ENCODE results near the gene BSPRY. TPM values are rescaled to one million over a fixed set of nuclear protein-coding genes. Genes with fewer than 3 reads are reported as not detected.

The BSPRY gene
- total RNA-seq = 0.07 TPM in 1 of 2 replicates, not detected in the other

DNA sequence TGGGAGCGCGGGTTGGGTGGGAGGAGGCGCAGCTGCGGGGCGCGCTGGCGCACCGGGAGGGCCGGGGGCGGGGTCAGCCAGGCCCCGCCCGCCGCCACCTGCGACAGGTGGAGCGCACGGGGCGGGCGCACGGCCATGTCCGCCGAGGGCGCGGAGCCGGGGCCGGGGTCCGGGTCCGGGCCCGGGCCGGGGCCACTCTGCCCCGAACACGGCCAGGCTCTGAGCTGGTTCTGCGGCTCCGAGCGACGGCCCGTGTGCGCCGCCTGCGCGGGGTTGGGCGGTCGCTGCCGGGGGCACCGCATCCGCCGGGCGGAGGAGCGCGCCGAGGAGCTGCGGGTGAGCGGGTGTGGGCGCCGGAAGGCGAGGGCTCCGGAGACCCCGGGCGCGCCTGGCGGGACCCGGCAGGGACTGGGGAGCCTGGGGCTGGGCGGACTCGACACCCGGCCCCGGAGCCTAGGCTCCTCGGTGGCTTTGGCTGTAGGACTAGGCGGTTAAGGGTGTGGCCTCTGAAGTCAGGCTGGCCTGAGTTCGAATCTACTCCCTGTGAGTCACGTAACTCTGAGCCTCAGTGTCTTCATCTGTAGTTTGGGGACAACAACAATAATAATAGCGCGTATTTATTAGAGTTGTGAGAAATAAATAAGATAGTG, at the start of gene BSPRY:
BSPRY (plus strand) TSS at position 97 of the 650 bp plus-strand sequence; CDS start at position 136, 39 bp downstream.

DNA sequence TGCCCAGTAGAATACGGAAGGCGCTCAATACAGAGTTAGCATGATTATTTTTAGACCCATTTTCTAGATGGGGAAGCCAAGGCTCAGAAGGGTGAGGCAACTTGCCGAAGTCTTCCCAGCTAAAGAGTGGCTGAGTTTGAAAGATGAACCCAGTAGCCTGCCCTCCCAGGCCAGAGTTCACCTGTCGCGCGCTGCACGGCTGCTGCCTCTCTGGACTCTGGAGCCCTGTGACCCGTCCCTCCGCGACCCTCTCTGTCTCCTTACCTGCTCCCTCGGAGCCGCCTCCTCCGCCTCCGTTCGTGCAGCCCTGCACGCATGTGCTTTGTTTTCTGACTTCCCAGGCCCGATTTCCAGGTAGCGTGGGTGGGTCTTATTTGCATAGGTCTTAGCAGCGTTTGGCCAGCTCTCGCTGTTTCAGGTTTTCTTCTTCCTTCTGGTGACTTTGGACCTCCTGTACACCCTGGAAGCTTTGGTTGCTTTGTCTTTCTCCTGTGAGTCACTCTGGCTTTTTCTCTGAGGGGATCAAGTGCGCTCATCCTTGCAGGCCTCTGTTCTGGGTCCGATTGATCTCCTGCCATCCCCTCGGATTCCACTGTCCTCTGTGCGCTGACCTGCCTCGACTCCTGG, 46.4 kb upstream of the BSPRY start, which contains the start of gene RNF183:
RNF183 (minus strand) TSS at position 585 of the 627 bp plus-strand sequence. CDS start 5,192 bp downstream, outside the sequence.

DNA sequence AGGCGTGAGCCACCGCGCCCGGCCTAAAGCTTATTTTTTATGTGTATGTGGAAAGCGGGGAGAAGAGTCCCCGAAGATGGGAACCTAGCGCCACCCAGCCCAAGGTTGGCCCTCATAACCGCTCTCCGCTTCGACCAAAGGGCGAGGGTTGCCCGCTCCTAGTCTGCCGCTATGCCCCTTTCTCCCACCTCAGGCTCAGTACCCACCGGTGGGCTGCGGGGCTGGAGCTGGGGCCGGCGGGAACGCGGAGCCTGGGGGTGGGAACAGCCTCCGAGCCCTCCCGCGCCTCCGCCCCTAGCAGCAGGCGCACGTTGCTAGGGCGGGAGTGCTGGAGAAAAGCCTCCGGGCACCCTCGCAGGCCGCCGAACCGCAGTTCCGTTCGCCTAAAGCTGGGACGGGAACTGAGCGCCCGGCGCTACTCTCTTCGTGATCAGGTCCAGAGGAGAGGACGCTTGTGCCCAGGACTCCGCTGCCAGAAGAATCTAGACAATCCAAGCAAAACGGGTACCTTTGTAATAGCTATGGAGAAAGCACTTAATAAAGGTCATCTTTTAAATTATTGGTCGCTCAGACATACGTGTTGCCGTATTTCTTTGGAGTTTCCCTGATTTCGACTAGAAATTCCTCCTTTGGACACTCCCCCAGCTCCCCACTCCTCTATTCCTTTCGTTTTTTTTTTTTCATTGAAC, 9.2 kb upstream of the BSPRY start, which contains the start of gene WDR31:
WDR31 (minus strand) TSS at position 265 of the 689 bp plus-strand sequence. CDS start 8,253 bp downstream, outside the sequence.

DNA sequence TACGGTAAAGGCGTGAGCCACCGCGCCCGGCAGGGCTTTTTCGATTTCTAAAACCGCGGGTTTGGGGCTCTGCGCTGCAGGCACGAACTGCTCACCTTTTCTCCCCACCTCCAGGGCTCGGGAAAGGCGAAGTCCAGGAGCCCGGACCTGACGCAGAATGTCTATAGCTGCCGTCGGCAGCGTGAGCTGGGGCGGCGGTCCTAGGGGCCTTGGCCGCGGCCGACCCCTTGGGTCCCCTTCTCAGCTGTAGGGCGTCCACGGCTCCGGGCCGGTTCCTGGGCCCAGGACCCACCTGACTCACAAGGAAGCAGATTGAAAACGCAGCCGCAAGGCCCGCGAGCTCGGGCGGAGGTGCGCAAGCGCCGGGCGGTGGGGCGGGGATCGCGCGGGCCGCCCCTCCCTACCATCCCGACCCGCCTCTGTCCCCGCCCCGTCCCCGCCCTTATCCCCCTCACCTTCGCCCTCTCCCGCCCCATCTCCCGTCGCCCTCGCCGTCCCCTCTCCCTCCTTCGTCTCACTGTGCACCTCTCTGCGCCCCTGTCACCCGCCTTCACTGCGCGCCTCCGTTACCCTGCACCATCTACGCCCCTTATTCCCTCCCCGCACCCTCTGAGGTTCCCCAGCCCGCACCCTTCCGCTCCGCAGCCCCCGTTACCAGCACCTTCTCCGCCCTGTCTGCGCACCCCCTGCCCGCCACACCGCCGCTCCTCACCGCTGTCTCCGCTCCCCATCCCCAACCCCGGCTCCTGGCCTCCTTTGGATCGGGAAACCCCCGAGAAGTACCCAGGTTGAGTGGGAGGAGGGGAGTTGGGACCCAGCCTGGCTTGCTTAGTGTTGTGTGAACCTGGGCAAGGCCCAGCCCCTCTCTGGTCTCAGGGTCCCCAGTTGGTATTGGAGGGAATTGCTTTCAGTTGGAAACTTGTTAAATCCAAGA, 27.6 kb downstream of the BSPRY start, which contains the start of gene HDHD3:
HDHD3 (minus strand) TSS at position 353 of the 934 bp plus-strand sequence. CDS start 2,632 bp downstream, outside the sequence.

DNA sequence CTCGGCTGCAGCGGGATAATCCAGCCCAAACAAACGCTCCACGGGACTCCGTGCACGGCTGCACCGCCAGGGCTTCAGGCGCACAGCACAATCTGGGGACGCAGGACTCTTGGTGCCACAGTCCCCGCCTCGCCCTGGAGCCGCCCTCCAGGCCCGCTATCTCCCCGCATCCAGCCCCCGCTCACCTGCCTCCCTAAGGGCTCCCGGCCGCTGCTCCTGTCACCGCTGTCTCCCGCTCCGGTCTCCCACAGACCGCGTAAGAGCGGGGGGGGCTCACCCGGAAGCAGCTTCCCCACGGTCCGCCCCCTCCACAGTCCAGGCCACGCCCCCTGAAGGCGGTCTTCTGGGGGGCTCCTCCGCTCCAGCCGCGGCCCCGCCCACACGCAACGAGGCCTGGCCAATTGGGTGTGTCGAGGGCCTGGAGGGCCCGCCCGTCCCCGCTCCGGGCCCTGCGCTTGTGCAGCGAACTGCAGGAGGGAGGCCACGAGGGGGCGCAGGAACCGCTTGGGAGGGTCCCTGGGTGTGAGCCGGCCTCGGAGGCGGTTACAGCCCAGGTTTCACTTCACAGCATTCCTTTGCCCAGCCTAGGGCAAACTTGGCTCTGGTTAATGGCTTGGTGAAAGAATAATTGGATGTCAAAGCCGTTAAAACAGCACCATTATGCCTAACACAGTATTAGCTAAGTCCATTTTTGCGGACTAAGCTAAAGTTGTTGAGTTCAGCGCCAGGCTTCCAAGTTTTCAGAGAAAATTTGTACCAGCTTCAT, 51.9 kb downstream of the BSPRY start, which contains the start of gene ALAD:
ALAD (minus strand) TSS at position 258 of the 766 bp plus-strand sequence. CDS start 7,725 bp downstream, outside the sequence.

GRCh38 chr9:113410207-113410864, 61.0 kb downstream of the BSPRY start, which contains the start of the genes C9orf43 and POLE3:
Gene C9orf43 (plus strand): TSS chr9:113410747. CDS start chr9:113413494, 2,747 bp downstream.
Gene POLE3 (minus strand): TSS chr9:113410675. CDS start chr9:113410293, 382 bp downstream.

Other genes with a start within 250 kb of the BSPRY start
- gene SLC31A2, start 198.5 kb upstream of the BSPRY start, total RNA-seq = 8.6 and 8.9 TPM in 2 replicates
- 21.7 and 24.9 TPM in 2 replicates for gene FKBP15, start 128.3 kb upstream of the BSPRY start, total RNA-seq
- gene SLC31A1, start 128.0 kb upstream of the BSPRY start, total RNA-seq = 34.3 and 41.9 TPM in 2 replicates
- 16.0 and 27.3 TPM in 2 replicates for gene CDC26, start 74.0 kb upstream of the BSPRY start, total RNA-seq
- gene PRPF4, start 73.9 kb upstream of the BSPRY start, total RNA-seq = 28.2 and 32.5 TPM in 2 replicates
- gene RNF183, start 46.2 kb upstream of the BSPRY start, total RNA-seq = not detected in 2 replicates
- gene WDR31, start 9.3 kb upstream of the BSPRY start, total RNA-seq = 3.9 and 5.0 TPM in 2 replicates
- gene HDHD3, start 27.4 kb downstream of the BSPRY start, total RNA-seq = 9.3 and 9.6 TPM in 2 replicates
- 46.7 and 48.6 TPM in 2 replicates for gene ALAD, start 51.7 kb downstream of the BSPRY start, total RNA-seq
- 24.7 and 24.8 TPM in 2 replicates for gene POLE3, start 61.1 kb downstream of the BSPRY start, total RNA-seq
- 0.13 and 0.69 TPM in 2 replicates for gene C9orf43, start 61.2 kb downstream of the BSPRY start, total RNA-seq
- gene RGS3, start 114.2 kb downstream of the BSPRY start, total RNA-seq = 98.1 and 101 TPM in 2 replicates

All from smooth muscle cell of the pulmonary artery (primary cell).